Activated naive CD4-positive, alpha-beta T cell treated with anti-CD3 and anti-CD28 coated beads, Interleukin-2, amount 50 U/mL, for 72 hours (primary cell): Measurements from ENCODE around the gene LDLRAD3. TPM values are rescaled to one million over a fixed set of nuclear protein-coding genes. Genes with fewer than 3 reads are reported as not detected.
"Not testable (repeated sequence)": the region's sequence is repeated elsewhere in the genome, so short reads cannot be mapped to it uniquely, and the experiment has no call there.

Experiments used
- ATAC-seq, 2 donors: fragments of 150-1000 bp; cut with Tn5 transposase; 2 replicates each; pipeline ENCODE4 v1.10.0; 2021; ENCODE audit warnings: mild to moderate bottlenecking in 2 of 2, moderate library complexity in 2 of 2
- DNase-seq, 2 donors: peaks; one replicate each; pipeline ENCODE4 v3.0.0; 2021 to 2022; ENCODE audit warnings: low spot score in 2 of 2
- H3K27ac Mint-ChIP-seq, 2 donors: one replicate each; pipeline ENCODE4 v1.8.0; 2022; ENCODE audit warnings: mild to moderate bottlenecking in 2 of 2, mixed read lengths in 2 of 2
- H3K36me3 Mint-ChIP-seq, 2 donors: one replicate each; pipeline ENCODE4 v1.8.0; 2022; ENCODE audit warnings: mixed read lengths in 2 of 2
- H3K9me3 Mint-ChIP-seq, 2 donors: one replicate each; pipeline ENCODE4 v1.8.0; 2022; ENCODE audit warnings: mixed read lengths in 2 of 2
- total RNA-seq, 2 donors: library from RNA; stranded (reverse); gene quantifications; one replicate each; pipeline ENCODE4 v1.2.3, GENCODE V29; 2022

The LDLRAD3 gene
- total RNA-seq, 2 donors from 2014 or later = 0.27 to 0.82 TPM

GRCh38 chr11:36167729-36168128, 223.9 kb downstream of the LDLRAD3 start:
- H3K27ac Mint-ChIP-seq = no peak overlapping the region
- ATAC-seq (no peak), DNase-seq (no peak)
- H3K36me3 Mint-ChIP-seq = no peaks in the 10 kb centered on the region
- no peaks in the 10 kb centered on the region for H3K9me3 Mint-ChIP-seq

GRCh38 chr11:36177836-36178235, 234.0 kb downstream of the LDLRAD3 start:
- no peak for ATAC-seq
- peaks cover 0 to 5% of the 10 kb centered on the region in 2 donors for H3K36me3 Mint-ChIP-seq
- no peak for DNase-seq
- H3K27ac Mint-ChIP-seq = no peak overlapping the region
- peaks cover 0 to 8% of the 10 kb centered on the region in 2 donors for H3K9me3 Mint-ChIP-seq

GRCh38 chr11:36186340-36187175, 242.7 kb downstream of the LDLRAD3 start:
- DNase-seq (no peak), ATAC-seq (no peak)
- no peaks in the 10 kb centered on the region for H3K36me3 Mint-ChIP-seq
- no peak overlapping the region for H3K27ac Mint-ChIP-seq
- no peaks in the 10 kb centered on the region for H3K9me3 Mint-ChIP-seq

DNA sequence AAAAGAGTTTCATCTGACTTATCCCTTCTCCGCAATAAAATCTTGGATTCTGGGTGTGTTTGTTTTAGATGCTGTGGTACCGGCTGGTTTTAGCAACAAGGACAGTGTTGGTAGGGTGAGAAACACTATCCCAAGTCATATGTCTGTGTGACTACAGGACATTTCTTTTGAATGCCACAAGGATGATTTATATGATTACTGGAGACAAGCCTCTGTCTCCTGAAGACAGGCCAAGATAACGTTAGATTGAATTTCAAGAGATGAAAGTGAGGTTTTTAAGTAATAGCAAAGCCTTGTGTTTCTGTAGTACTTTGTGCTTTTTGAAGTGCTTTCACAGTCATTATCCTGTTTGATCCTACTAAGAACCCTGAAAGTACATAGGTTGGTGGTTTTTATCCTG, 243.8 kb downstream of the LDLRAD3 start:
- ATAC-seq = no peak
- H3K36me3 Mint-ChIP-seq = no peaks in the 10 kb centered on the region
- DNase-seq = no peak
- no peak overlapping the region for H3K27ac Mint-ChIP-seq
- H3K9me3 Mint-ChIP-seq = no peaks in the 10 kb centered on the region

DNA sequence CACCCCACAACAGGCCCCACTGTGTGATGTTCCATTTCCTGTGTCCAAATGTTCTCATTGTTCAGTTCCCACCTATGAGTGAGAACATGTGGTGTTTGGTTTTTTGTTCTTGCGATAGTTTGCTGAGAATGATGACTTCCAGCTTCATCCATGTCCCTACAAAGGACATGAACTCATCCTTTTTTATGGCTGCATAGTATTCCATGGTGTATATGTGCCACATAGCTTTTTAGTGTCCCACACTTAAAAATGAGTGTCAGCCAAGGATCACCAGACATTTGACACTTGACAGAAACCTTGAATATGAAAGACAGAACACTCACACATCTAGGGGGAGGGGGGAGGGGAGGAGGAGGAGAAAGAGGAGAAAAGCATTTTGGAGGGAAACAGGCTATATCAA, 245.9 kb downstream of the LDLRAD3 start:
- H3K9me3 Mint-ChIP-seq, H3K27ac Mint-ChIP-seq, H3K36me3 Mint-ChIP-seq, ATAC-seq, DNase-seq: not testable (repeated sequence)

DNA sequence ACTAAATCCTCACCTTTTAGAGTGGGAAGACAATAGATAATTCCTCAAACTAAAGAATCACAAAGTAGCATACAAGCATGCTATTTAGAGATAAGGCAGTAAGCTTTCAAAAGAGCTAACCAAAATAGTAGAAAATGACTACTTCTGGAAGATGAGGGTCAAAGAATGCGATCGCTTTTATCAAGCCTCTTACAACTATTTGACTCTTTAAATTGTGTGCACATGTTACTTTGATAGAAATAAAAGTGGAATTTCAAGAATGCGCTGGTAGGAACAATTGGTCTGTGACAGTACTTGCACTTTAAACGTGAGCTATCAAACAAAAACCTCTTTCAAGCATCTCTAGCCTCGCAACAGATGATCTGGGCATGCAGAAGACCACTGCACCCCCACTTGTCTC, 248.1 kb downstream of the LDLRAD3 start:
- Mint-ChIP-seq H3K27ac (no peak overlapping the region), H3K36me3 (no peaks in the 10 kb centered on the region), H3K9me3 (no peaks in the 10 kb centered on the region)
- DNase-seq = no peak
- ATAC-seq = no peak

GRCh38 chr11:36192425-36193289, 248.8 kb downstream of the LDLRAD3 start:
- ATAC-seq (no peak), DNase-seq (no peak)
- H3K9me3 Mint-ChIP-seq = no peaks in the 10 kb centered on the region
- no peak overlapping the region for H3K27ac Mint-ChIP-seq
- no peaks in the 10 kb centered on the region for H3K36me3 Mint-ChIP-seq

DNA sequence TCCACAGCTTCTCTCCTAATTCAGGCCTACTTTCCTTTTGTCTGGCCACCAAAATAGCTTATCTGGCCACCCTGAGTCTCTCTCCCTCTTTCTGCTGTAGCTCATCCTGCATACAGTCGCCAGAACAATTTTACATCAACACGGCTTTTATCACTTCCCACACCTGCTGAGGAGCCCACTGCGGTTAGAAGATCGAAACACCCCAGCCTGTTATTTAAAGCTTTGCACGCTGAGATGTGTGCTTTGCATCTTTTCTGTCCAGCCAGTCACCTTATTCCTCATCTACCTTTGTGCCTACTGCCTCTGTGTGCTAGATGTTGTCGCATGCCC, 249.4 kb downstream of the LDLRAD3 start:
- H3K27ac Mint-ChIP-seq = no peak overlapping the region
- no peak for DNase-seq
- H3K36me3 Mint-ChIP-seq = no peaks in the 10 kb centered on the region
- H3K9me3 Mint-ChIP-seq = no peaks in the 10 kb centered on the region
- ATAC-seq = no peak

- ATAC-seq = no peak
- DNase-seq = no peak
- no peaks in the 10 kb centered on the region for H3K36me3 Mint-ChIP-seq
- H3K27ac Mint-ChIP-seq = no peak overlapping the region
- no peaks in the 10 kb centered on the region for H3K9me3 Mint-ChIP-seq
Measured at GRCh38 chr11:36193721-36194120, 249.9 kb downstream of the LDLRAD3 start.

GRCh38 chr11:36195496-36196354, 251.9 kb downstream of the LDLRAD3 start:
- Mint-ChIP-seq H3K27ac (no peak overlapping the region), H3K36me3 (no peaks in the 10 kb centered on the region), H3K9me3 (no peaks in the 10 kb centered on the region)
- ATAC-seq (no peak), DNase-seq (no peak)

DNA sequence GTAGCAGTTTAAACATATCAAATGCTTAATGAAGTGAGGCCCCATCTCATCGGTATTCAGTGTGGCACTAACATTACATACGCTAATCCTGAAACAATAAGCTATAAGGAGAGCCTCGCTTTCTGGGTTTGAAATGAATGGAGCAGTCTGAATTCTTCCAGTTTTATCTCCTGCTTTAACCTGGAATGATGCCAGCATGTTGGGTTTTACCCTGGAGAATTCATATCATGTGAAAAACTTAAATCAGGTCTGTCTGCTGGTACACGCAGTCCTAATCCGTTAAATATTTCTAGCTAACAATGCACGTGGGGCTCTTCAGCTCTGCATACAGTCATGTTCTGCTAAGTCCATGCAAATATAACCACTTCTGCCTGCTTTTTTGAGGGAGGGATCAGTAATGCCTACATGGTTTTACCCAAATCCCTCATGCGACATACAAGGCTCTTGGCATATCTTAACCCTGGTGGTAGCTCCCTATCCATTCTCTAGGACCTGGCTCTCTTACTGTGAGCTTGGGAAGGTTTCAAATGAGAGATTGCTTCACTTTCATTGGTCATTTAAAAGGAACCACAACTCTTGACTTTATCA, 252.6 kb downstream of the LDLRAD3 start:
- no peak for ATAC-seq
- no peaks in the 10 kb centered on the region for H3K36me3 Mint-ChIP-seq

GRCh38 chr11:36201411-36201810, 257.5 kb downstream of the LDLRAD3 start:
- Mint-ChIP-seq H3K36me3 (no peaks in the 10 kb centered on the region), H3K9me3 (no peaks in the 10 kb centered on the region), H3K27ac (no peak overlapping the region)
- DNase-seq = no peak
- ATAC-seq = no peak

More for the DNA sequence above, 252.6 kb downstream of the LDLRAD3 start:
- no peaks in the 10 kb centered on the region for H3K9me3 Mint-ChIP-seq
- H3K27ac Mint-ChIP-seq = no peak overlapping the region
- DNase-seq = no peak

DNA sequence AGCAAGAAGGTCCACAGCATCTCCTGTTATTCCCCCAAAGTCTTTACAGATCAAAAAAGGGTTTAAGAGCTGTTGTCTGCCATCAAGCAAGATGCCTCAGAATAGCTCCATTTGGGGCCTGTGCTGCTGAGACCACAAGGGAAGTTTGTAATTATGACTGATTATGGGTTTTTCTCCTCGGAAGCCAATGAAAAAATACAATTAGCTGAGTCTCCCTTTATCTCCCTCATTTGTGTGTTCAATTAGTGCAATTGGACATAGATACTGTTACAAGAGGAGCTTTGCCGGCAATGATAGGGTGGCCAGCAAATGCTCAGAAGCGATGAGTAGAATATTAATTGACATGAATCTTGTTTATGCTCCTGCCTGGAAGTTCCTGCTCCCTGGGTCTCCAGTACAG, 261.7 kb downstream of the LDLRAD3 start:
- Mint-ChIP-seq H3K9me3 (no peaks in the 10 kb centered on the region), H3K36me3 (no peaks in the 10 kb centered on the region), H3K27ac (no peak overlapping the region)
- ATAC-seq (no peak), DNase-seq (no peak)

GRCh38 chr11:36210529-36210928, 266.7 kb downstream of the LDLRAD3 start:
- Mint-ChIP-seq H3K9me3 (no peaks in the 10 kb centered on the region), H3K36me3 (no peaks in the 10 kb centered on the region), H3K27ac (peak overlapping the region in 1 of 2 donors; percentile 30)
- DNase-seq (no peak), ATAC-seq (no peak)

DNA sequence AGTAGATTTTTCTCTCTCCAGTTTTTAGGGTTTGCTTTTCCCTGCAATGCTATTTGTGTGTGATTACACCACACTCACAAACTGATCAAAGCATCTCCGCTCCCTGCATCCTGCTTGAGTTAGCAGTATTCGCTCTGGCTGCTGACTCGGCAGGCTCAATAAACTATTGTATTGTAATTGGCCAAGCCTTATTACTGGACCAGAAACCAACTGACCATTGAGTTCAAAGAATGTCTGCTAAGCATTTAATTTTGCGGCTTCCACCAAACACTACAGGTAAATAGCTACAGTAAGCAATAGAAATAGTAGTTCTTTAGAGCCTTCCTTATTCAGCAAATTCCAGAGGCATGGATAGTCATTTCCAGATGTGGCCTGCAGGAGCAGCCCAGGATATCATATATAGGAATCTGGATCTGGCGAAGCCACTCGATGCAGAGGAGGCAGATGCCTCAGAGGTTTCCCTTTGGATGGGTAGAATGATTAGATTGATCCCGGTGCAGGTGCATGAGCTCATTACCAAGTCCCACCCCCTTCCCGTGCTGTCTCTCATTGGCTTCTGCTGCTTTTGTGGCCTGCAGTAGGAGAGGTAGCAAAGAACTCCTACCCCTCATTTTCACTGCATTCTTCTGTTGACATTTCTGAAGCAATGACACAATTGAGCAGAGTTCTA, 268.0 kb downstream of the LDLRAD3 start:
- ATAC-seq = no peak
- no peak for DNase-seq
- Mint-ChIP-seq H3K36me3 (no peaks in the 10 kb centered on the region), H3K27ac (no peak overlapping the region), H3K9me3 (no peaks in the 10 kb centered on the region)
